Activated T-cell treated with anti-CD3 and anti-CD28 coated beads, Interleukin-2, amount 50 U/mL, for 1 hour (primary cell): ENCODE data around the gene FOS.

Source experiments
- DNase-seq: peaks from one replicate; pipeline ENCODE4 v3.0.0-alpha.2; 2020

The FOS gene

DNA sequence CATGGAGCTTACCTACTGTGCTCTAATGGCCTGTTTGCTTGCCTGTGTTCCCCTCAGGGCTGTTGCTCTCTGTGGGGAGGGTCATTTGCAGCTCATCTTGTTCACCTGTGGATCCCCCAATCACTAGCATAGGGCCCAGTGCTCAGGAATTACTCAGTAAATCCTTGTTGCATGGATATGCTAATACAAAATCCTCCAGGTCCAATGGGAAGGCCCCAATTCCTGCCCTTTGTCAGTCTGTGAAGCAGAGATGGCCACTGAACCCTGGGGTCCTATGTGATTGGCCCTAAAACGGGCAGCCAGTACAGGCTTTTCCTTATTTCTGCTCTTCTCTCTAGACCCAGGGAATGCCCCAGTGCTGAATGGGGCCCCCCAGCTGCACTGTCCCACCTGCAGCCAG, 44.1 kb downstream of the FOS start:
- DNase-seq = no peak

- DNase-seq = no peak
Observed at GRCh38 chr14:75323571-75323970, 44.9 kb downstream of the FOS start.

DNA sequence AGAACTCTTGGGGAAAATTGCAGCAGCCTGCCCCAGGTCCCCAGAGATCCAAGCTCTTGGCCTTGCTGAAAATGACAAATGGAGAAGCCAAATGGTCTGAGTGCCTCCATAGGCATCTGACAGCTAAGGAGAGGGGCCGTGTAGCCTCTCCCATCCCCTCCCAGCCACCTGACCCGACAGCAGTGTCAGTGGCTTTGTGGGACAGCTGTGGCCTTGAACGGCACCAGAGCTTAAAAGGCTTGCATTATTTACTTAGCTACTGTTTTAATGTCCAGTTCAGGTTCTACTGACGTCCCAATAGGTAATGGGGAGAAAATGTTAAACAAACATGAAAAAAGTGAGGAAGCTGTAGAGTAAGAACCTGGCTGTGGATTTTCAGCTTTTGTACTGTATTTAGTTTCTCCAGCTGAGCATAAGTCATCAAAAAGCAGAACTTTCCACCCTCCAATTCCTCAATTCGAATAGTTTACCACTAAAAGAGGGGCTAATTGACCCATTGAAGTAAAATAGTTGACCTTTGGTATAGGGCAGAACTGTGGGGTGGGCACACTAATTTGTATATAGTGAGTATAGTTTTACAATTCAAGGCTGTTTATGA, 50.0 kb downstream of the FOS start:
- no peak for DNase-seq

DNA sequence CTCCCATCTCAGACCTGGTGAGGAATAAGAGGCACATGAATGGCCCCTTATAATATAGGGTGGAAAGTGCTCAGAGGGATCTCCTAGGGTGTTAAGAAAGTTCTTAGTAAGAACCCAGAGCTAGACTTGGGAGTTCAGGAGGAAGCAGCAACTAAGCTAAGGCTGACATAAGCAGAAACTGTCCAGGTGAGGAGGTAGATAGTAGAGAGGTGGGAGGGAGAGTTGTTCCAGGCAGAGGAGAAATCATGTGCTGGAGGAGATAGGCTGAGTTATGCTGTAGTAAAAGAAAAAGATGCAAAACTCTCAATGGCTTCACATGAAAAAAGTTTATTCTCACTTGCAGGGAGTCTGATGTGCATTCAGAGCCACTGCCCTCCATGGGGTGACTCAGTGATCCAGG, 50.7 kb downstream of the FOS start:
- DNase-seq = no peak

GRCh38 chr14:75331471-75331870, 52.8 kb downstream of the FOS start:
- no peak for DNase-seq
